Rectal smooth muscle tissue (tissue), 1 donor: Measurements from ENCODE around the gene TRERF1.
"Not testable (repeated sequence)": the region's sequence is repeated elsewhere in the genome, so short reads cannot be mapped to it uniquely, and the experiment has no call there.

Experiments used
- H3K27ac ChIP-seq: one replicate; pipeline ENCODE4 v1.7.0; 2013; ENCODE audit warnings: low read depth, low read length, inconsistent platforms
- H3K27me3 ChIP-seq: one replicate; pipeline ENCODE4 v1.7.0; 2013; ENCODE audit warnings: low read length; ENCODE audit not compliant: control insufficient read depth, insufficient read depth
- H3K36me3 ChIP-seq: one replicate; pipeline ENCODE4 v1.7.0; 2013; ENCODE audit warnings: low read length; ENCODE audit not compliant: control insufficient read depth, insufficient read depth
- H3K4me1 ChIP-seq: one replicate; pipeline ENCODE4 v1.7.0; 2013; ENCODE audit warnings: low read length; ENCODE audit not compliant: control insufficient read depth, insufficient read depth
- H3K4me3 ChIP-seq: one replicate; pipeline ENCODE4 v1.7.0; 2013; ENCODE audit warnings: low read length
- H3K9ac ChIP-seq: one replicate; pipeline ENCODE4 v1.7.0; 2013; ENCODE audit warnings: low read length

Gene TRERF1

GRCh38 chr6:42210551-42210950 is 241.2 kb downstream of the TRERF1 start:
- H3K4me3 ChIP-seq, result no peak overlapping the region
- H3K36me3 ChIP-seq, result peaks cover 17% of the 10 kb centered on the region
- H3K9ac ChIP-seq, result no peak overlapping the region
- no peak overlapping the region for H3K27ac ChIP-seq
- H3K27me3 ChIP-seq, result no peaks in the 10 kb centered on the region
- H3K4me1 ChIP-seq, result no peaks in the 10 kb centered on the region

GRCh38 chr6:42207559-42207958 is 244.2 kb downstream of the TRERF1 start:
- H3K4me3 ChIP-seq, result not testable (repeated sequence)

GRCh38 chr6:42204768-42205282 is 246.9 kb downstream of the TRERF1 start:
- no peak overlapping the region for H3K9ac ChIP-seq
- peaks cover 4% of the 10 kb centered on the region for H3K36me3 ChIP-seq
- H3K27me3 ChIP-seq, result no peaks in the 10 kb centered on the region
- no peak overlapping the region for H3K4me3 ChIP-seq
- H3K27ac ChIP-seq, result no peak overlapping the region
- H3K4me1 ChIP-seq, result peaks cover 8% of the 10 kb centered on the region

More at GRCh38 chr6:42207559-42207958, 244.2 kb downstream of the TRERF1 start:
- not testable (repeated sequence) for H3K9ac ChIP-seq, H3K27ac ChIP-seq, H3K27me3 ChIP-seq, H3K4me1 ChIP-seq
- H3K36me3 ChIP-seq, result peaks cover 17% of the 10 kb centered on the region

GRCh38 chr6:42203183-42203582 is 248.5 kb downstream of the TRERF1 start:
- Histone ChIP-seq H3K4me1 (peaks cover 8% of the 10 kb centered on the region), H3K9ac (no peak overlapping the region), H3K27ac (no peak overlapping the region), H3K36me3 (no peaks in the 10 kb centered on the region), H3K27me3 (no peaks in the 10 kb centered on the region), H3K4me3 (no peak overlapping the region)

- H3K27me3 ChIP-seq, H3K27ac ChIP-seq, H3K4me1 ChIP-seq, H3K4me3 ChIP-seq, H3K36me3 ChIP-seq, H3K9ac ChIP-seq: not testable (repeated sequence)
Observed at GRCh38 chr6:42202131-42202915, 249.4 kb downstream of the TRERF1 start.

GRCh38 chr6:42201382-42201781 is 250.3 kb downstream of the TRERF1 start:
- peaks cover 8% of the 10 kb centered on the region for H3K4me1 ChIP-seq
- no peaks in the 10 kb centered on the region for H3K27me3 ChIP-seq
- no peak overlapping the region for H3K9ac ChIP-seq
- no peaks in the 10 kb centered on the region for H3K36me3 ChIP-seq
- H3K27ac ChIP-seq, result no peak overlapping the region
- H3K4me3 ChIP-seq, result no peak overlapping the region

- H3K9ac ChIP-seq, result no peak overlapping the region
- no peak overlapping the region for H3K27ac ChIP-seq
- no peak overlapping the region for H3K4me3 ChIP-seq
Observed at GRCh38 chr6:42200035-42200434, 251.7 kb downstream of the TRERF1 start.

GRCh38 chr6:42199106-42199981 is 252.4 kb downstream of the TRERF1 start:
- Histone ChIP-seq H3K27me3 (no peaks in the 10 kb centered on the region), H3K36me3 (no peaks in the 10 kb centered on the region), H3K27ac (no peak overlapping the region), H3K9ac (no peak overlapping the region), H3K4me3 (no peak overlapping the region), H3K4me1 (peaks cover 8% of the 10 kb centered on the region)

More at GRCh38 chr6:42200035-42200434, 251.7 kb downstream of the TRERF1 start:
- H3K27me3 ChIP-seq, result no peaks in the 10 kb centered on the region
- H3K36me3 ChIP-seq, result no peaks in the 10 kb centered on the region
- H3K4me1 ChIP-seq, result peaks cover 8% of the 10 kb centered on the region

- Histone ChIP-seq H3K4me1 (peaks cover 8% of the 10 kb centered on the region), H3K9ac (no peak overlapping the region), H3K4me3 (no peak overlapping the region), H3K36me3 (no peaks in the 10 kb centered on the region), H3K27me3 (no peaks in the 10 kb centered on the region), H3K27ac (no peak overlapping the region)
Observed at GRCh38 chr6:42197555-42198362, 254.0 kb downstream of the TRERF1 start.

- no peak overlapping the region for H3K27ac ChIP-seq
- H3K9ac ChIP-seq, result no peak overlapping the region
- H3K4me1 ChIP-seq, result peaks cover 6% of the 10 kb centered on the region
- H3K4me3 ChIP-seq, result no peak overlapping the region
- H3K27me3 ChIP-seq, result no peaks in the 10 kb centered on the region
- H3K36me3 ChIP-seq, result no peaks in the 10 kb centered on the region
Observed at GRCh38 chr6:42195415-42195814, 256.3 kb downstream of the TRERF1 start.

GRCh38 chr6:42194056-42194455 is 257.7 kb downstream of the TRERF1 start:
- H3K36me3 ChIP-seq, result no peaks in the 10 kb centered on the region
- H3K27me3 ChIP-seq, result no peaks in the 10 kb centered on the region
- H3K27ac ChIP-seq, result no peak overlapping the region
- no peaks in the 10 kb centered on the region for H3K4me1 ChIP-seq
- H3K9ac ChIP-seq, result no peak overlapping the region
- no peak overlapping the region for H3K4me3 ChIP-seq

- H3K27me3 ChIP-seq, result no peaks in the 10 kb centered on the region
- H3K36me3 ChIP-seq, result no peaks in the 10 kb centered on the region
- no peak overlapping the region for H3K4me3 ChIP-seq
- H3K9ac ChIP-seq, result no peak overlapping the region
- no peaks in the 10 kb centered on the region for H3K4me1 ChIP-seq
- H3K27ac ChIP-seq, result no peak overlapping the region
Observed at GRCh38 chr6:42193491-42193894, 258.2 kb downstream of the TRERF1 start.
